RWPE1 (cell line): ENCODE data around the gene NTM.

Experiments used
- CTCF ChIA-PET: fragments of 350-600 bp; sonication (Branson Sonifier 250); formaldehyde crosslinking; extraction: SDS; loops from one replicate; lab custom pipeline; 2021; lab: Yijun Ruan, JAX
- POLR2A ChIA-PET: fragments of 400-600 bp; formaldehyde crosslinking; extraction: SDS; loops from one replicate; lab custom pipeline; 2020; ENCODE audit warnings: antibody characterized with exemption; ENCODE audit not compliant: low non-redundant PET; lab: Yijun Ruan, JAX
- DNase-seq: peaks from one replicate; pipeline ENCODE4 v3.0.0; 2012; ENCODE audit warnings: low spot score
- H3K27ac ChIP-seq: fragments of 450-650 bp; 2 replicates; pipeline ENCODE4 v1.5.1; 2017
- CTCF ChIP-seq: fragments of 450-650 bp; conservative IDR thresholded peaks from 2 replicates; pipeline ENCODE4 v1.5.1; 2017; ENCODE audit warnings: low read depth, mild to moderate bottlenecking

NTM gene

DNA sequence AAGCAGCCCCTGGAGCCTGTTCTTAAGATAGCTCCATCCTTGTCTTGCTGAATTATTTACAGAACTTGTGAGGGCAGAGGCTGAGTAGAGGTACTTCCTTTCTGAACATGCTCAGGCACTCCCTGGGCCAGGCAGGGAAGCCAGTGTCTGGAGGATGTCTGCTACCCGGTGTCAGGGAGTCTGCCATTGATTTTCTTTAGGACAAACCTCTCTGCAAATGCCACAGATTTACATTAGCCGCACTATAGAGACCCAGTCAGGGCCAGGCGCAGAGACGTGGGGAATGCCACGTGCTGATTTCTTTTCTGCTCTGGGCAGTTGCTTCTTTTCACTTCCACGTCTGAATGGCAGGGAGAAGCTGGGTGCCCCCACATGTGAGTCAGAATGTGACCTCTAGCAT is 585.5 kb downstream of the NTM start:
- ChIA-PET POLR2A (no interaction called here), CTCF (no interaction called here)
- TF ChIP-seq CTCF: no peak
- DNase-seq: no peak
- no peak overlapping the region for H3K27ac ChIP-seq

- TF ChIP-seq CTCF: no peak
- ChIA-PET POLR2A (no interaction called here), CTCF (no interaction called here)
- H3K27ac ChIP-seq: no peak overlapping the region
- no peak for DNase-seq
Observed at GRCh38 chr11:131957201-131957600, 586.8 kb downstream of the NTM start.

DNA sequence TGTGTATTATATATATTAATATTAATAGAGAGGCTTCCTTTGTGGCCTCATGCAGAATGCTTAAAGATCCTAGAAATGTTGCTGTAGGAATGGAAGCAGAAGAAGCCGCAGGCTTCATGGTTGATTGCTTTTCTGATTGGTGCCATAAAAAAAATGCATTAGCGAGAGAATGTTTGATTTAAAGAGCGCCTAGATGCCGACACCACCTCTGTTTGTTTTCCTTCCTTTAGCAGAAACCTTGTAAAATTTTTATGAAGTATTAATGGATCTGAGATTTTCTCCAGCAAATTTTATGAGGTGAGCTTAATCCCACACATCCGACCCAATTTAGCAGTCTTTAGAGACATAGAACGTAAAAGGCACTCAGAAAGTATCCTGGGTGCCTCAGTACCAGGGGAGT is 587.5 kb downstream of the NTM start:
- no peak for TF ChIP-seq CTCF
- DNase-seq: no peak
- POLR2A ChIA-PET: no interaction called here
- CTCF ChIA-PET: no interaction called here
- H3K27ac ChIP-seq: no peak overlapping the region

DNA sequence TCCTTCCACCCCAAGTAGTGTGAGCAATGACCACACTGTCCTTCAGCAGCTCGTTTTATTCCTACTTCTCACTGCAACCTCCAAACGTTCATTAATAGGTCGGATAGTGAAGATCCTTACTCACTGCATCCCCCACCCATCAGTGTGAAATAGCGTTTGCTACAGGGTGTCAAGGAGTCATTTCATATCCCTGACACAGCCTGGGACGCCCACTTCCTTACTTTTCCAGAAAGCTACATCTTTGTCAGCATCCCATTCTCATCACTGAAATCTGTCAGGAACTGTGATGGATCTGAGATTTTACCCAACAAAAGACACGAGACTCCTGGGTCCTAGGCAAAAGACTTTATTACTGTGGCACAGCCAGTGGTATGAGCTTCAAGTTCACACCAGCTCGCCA is 592.4 kb downstream of the NTM start:
- ChIA-PET CTCF (no interaction called here), POLR2A (no interaction called here)
- no peak overlapping the region for H3K27ac ChIP-seq
- no peak for TF ChIP-seq CTCF
- DNase-seq: no peak

- CTCF ChIA-PET: interaction anchor here (0.7 kb wide), 1 partner anchor 97 kb away, joined by 3 read pairs; no protein-coding TSS in a partner anchor
- DNase-seq: no peak
- no peak overlapping the region for H3K27ac ChIP-seq
- no peak for TF ChIP-seq CTCF
- POLR2A ChIA-PET: no interaction called here
Observed at GRCh38 chr11:131964698-131965483, 594.5 kb downstream of the NTM start.

- CTCF ChIA-PET: no interaction called here
- TF ChIP-seq CTCF: no peak
- no peak overlapping the region for H3K27ac ChIP-seq
- POLR2A ChIA-PET: no interaction called here
- no peak for DNase-seq
Observed at GRCh38 chr11:131965504-131965903, 595.1 kb downstream of the NTM start.
